A549 (cell line): ENCODE data around the gene VGLL3. TPM values are rescaled to one million over a fixed set of nuclear protein-coding genes. Genes with fewer than 3 reads are reported as not detected.

ENCODE experiments used
- ATAC-seq, 2 experiments: fragments of 200-7000 bp in 1 of 2; fragments of >200 bp in 1 of 2; cut with Nextera tagmentation in 1 of 2; cut with Tn5 transposase in 1 of 2; 3 replicates each; pipeline versions ENCODE4 v1.8.0 to v1.9.1; 2018 to 2020; ENCODE audit warnings: mild to moderate bottlenecking in 1 of 2, moderate library complexity in 1 of 2
- CTCF ChIA-PET: fragments of 300-600 bp; sonication (Branson Sonifier 250); formaldehyde crosslinking; extraction: SDS; loops from one replicate; lab custom pipeline; 2021; ENCODE audit warnings: antibody characterized with exemption, inconsistent platforms; lab: Yijun Ruan, JAX
- POLR2A ChIA-PET: fragments of 350-600 bp; formaldehyde crosslinking; extraction: SDS; loops from one replicate; lab custom pipeline; 2021; ENCODE audit warnings: antibody characterized with exemption, inconsistent platforms; lab: Yijun Ruan, JAX
- DNase-seq, 2 experiments: peaks; one replicate each; pipeline versions ENCODE4 v3.0.0 to v3.0.0-alpha.2; 2011 to 2016; ENCODE audit warnings: low read depth in 1 of 2, low spot score in 1 of 2
- FAIRE-seq: peaks from 2 replicates; lab custom pipeline; 2011; peaks lifted over from hg19 to GRCh38; lab: Jason Lieb, UNC
- H3K27ac ChIP-seq, 2 experiments: fragments of >200 bp; sonication (Bioruptor Twin); formaldehyde crosslinking; 3 replicates each; pipeline ENCODE4 v1.5.1; 2016 to 2017
- H3K4me1 ChIP-seq: fragments of >200 bp; sonication (Bioruptor Twin); formaldehyde crosslinking; 3 replicates; pipeline ENCODE4 v1.6.1; 2016
- H3K4me2 ChIP-seq: fragments of >200 bp; sonication (Bioruptor Twin); formaldehyde crosslinking; 3 replicates; pipeline ENCODE4 v1.6.1; 2016
- H3K4me3 ChIP-seq: fragments of >200 bp; sonication (Bioruptor Twin); formaldehyde crosslinking; 3 replicates; pipeline ENCODE4 v1.5.1; 2016
- H3K9me3 ChIP-seq: fragments of >200 bp; sonication (Bioruptor Twin); formaldehyde crosslinking; 3 replicates; pipeline ENCODE4 v1.6.1; 2016
- ATOH8 ChIP-seq: fragments of 250-450 bp; sonication (Bioruptor Pico); IDR thresholded peaks from 2 replicates; pipeline ENCODE4 v1.5.0; 2020; ENCODE audit warnings: low read depth, mild to moderate bottlenecking, moderate library complexity
- BCL3 ChIP-seq: fragments of >200 bp; sonication (Bioruptor Twin); formaldehyde crosslinking; IDR thresholded peaks from 3 replicates; pipeline ENCODE4 v1.6.1; 2016
- CBX8 ChIP-seq: fragments of 200-600 bp; sonication (generic); IDR thresholded peaks from 2 replicates; pipeline ENCODE4 v1.6.1; 2016
- EHMT2 ChIP-seq: fragments of 200-600 bp; sonication (generic); IDR thresholded peaks from 2 replicates; pipeline ENCODE4 v1.6.1; 2016; ENCODE audit warnings: antibody characterized with exemption, low read depth, mild to moderate bottlenecking, moderate library complexity
- ELK1 ChIP-seq: fragments of 150-350 bp; IDR thresholded peaks from 2 replicates; pipeline ENCODE4 v1.6.1; 2014; ENCODE audit warnings: low read depth, mild to moderate bottlenecking, low read length
- GATA3 ChIP-seq: IDR thresholded peaks from 2 replicates; pipeline ENCODE4 v1.6.1; 2012; ENCODE audit warnings: borderline replicate concordance
- HDAC2 ChIP-seq: fragments of 200-600 bp; sonication (generic); IDR thresholded peaks from 2 replicates; pipeline ENCODE4 v1.6.1; 2016
- HES2 ChIP-seq: fragments of >200 bp; sonication (Bioruptor Twin); formaldehyde crosslinking; IDR thresholded peaks from 2 replicates; pipeline ENCODE4 v1.6.1; 2016
- JUN ChIP-seq, 2 experiments: fragments of >200 bp; sonication (Bioruptor Twin); formaldehyde crosslinking; IDR thresholded peaks; 2 replicates in 1 of 2; 3 replicates in 1 of 2; pipeline ENCODE4 v1.6.1; 2016 to 2017
- JUNB ChIP-seq: fragments of >200 bp; sonication (Bioruptor Twin); formaldehyde crosslinking; IDR thresholded peaks from 2 replicates; pipeline ENCODE4 v1.6.1; 2016
- KDM5A ChIP-seq: fragments of 200-600 bp; sonication (generic); IDR thresholded peaks from 2 replicates; pipeline ENCODE4 v1.6.1; 2016; ENCODE audit warnings: antibody characterized with exemption, mild to moderate bottlenecking
- MAX ChIP-seq: IDR thresholded peaks from 2 replicates; pipeline ENCODE4 v1.6.1; 2012
- MYC ChIP-seq: IDR thresholded peaks from 2 replicates; pipeline ENCODE4 v1.6.1; 2012; ENCODE audit warnings: mild to moderate bottlenecking, inconsistent platforms, low read length, improper control_type of control experiment, borderline replicate concordance
- NR3C1 ChIP-seq: fragments of >200 bp; sonication (Bioruptor Twin); formaldehyde crosslinking; IDR thresholded peaks from 3 replicates; pipeline ENCODE4 v1.6.1; 2017
- PBX3 ChIP-seq: IDR thresholded peaks from 2 replicates; pipeline ENCODE4 v1.6.1; 2012
- PHF8 ChIP-seq: fragments of 200-600 bp; sonication (generic); IDR thresholded peaks from 2 replicates; pipeline ENCODE4 v1.6.1; 2016; ENCODE audit warnings: low read depth, mild to moderate bottlenecking, antibody characterized with exemption, moderate library complexity, borderline replicate concordance
- POLR2AphosphoS2 ChIP-seq: conservative IDR thresholded peaks from 2 replicates; pipeline ENCODE4 v1.6.1; 2012; ENCODE audit warnings: low read length, improper control_type of control experiment, inconsistent platforms
- RNF2 ChIP-seq: fragments of 200-600 bp; sonication (generic); IDR thresholded peaks from 2 replicates; pipeline ENCODE4 v1.6.1; 2016; ENCODE audit warnings: low read depth, mild to moderate bottlenecking, antibody characterized with exemption, moderate library complexity, borderline replicate concordance
- SREBF2 ChIP-seq: fragments of 450-650 bp; IDR thresholded peaks from 2 replicates; pipeline ENCODE4 v1.6.1; 2014; ENCODE audit warnings: mild to moderate bottlenecking, moderate library complexity
- TP53 ChIP-seq: fragments of 250-450 bp; sonication (Bioruptor Pico); IDR thresholded peaks from 2 replicates; pipeline ENCODE4 v1.5.0; 2021; ENCODE audit warnings: mild to moderate bottlenecking, moderate library complexity
- ZNF302 ChIP-seq: fragments of 250-450 bp; sonication (Bioruptor Pico); IDR thresholded peaks from 2 replicates; pipeline ENCODE4 v1.9.0; 2021; ENCODE audit warnings: inconsistent platforms, mild to moderate bottlenecking, moderate library complexity
- ZSCAN20 ChIP-seq: fragments of 250-450 bp; sonication (Bioruptor Pico); IDR thresholded peaks from 2 replicates; pipeline ENCODE4 v1.8.0; 2022; ENCODE audit warnings: mild to moderate bottlenecking, moderate library complexity
- WGBS: methylation state at CpG from one replicate; pipeline ENCODE4 v1.1.6; 2017; ENCODE audit errors: missing lambda C conversion rate; 5-methylcytosine and 5-hydroxymethylcytosine counted together
- polyA plus RNA-seq, 4 experiments: library from polyadenylated mRNA; depleted of rRNA in 3 of 4; stranded (reverse); fragments of >200 nt; fragmentation: RNase III in 1 of 4; extraction: RNeasy Plus Mini Kit Qiagen cat#74134 plus additional on column Dnase treatment in 1 of 4; gene quantifications; 2 replicates in 3 of 4; 3 replicates in 1 of 4; pipeline ENCODE4 v1.2.3, GENCODE V29; 2011 to 2017

The VGLL3 gene
- polyA plus RNA-seq, 2 of the 4 experiments (the other 2 are of a cell fraction): 4.3 to 13.0 TPM

GRCh38 chr3:86958534-86958933, 32.4 kb downstream of the VGLL3 start:
- Histone ChIP-seq H3K27ac (no peak overlapping the region), H3K9me3 (no peaks in the 10 kb centered on the region), H3K4me2 (no peak overlapping the region), H3K4me1 (peaks cover 21% of the 10 kb centered on the region), H3K4me3 (no peak overlapping the region)
- ChIA-PET POLR2A (no interaction called here), CTCF (no interaction called here)
- no peak for TF ChIP-seq PBX3
- TF ChIP-seq ZSCAN20 (CRISPR knock-in tag): no peak
- TF ChIP-seq BCL3: no peak
- TF ChIP-seq RNF2: no peak
- no peak for TF ChIP-seq JUN (IDR thresholded peaks at IDR 0.05)
- no peak for TF ChIP-seq MAX
- no peak for TF ChIP-seq KDM5A
- no peak for TF ChIP-seq HES2
- TF ChIP-seq JUNB: no peak
- TF ChIP-seq NR3C1: no peak
- no peak for TF ChIP-seq GATA3
- no peak for TF ChIP-seq POLR2AphosphoS2
- 50% methylated on average over 1 of the region's 1 CpG for WGBS
- DNase-seq (no peak), FAIRE-seq (no peak), ATAC-seq (no peak; a peak in 1 of 6 replicates)

GRCh38 chr3:86954747-86955146, 36.2 kb downstream of the VGLL3 start:
- POLR2A ChIA-PET: no interaction called here
- CTCF ChIA-PET: interaction anchor here (1.0 kb wide), 1 partner anchor 13 kb away, joined by 3 read pairs; no protein-coding TSS in a partner anchor
- FAIRE-seq (no peak), DNase-seq (no peak), ATAC-seq (no peak)
- TF ChIP-seq MAX (no peak), NR3C1 (no peak), JUN (IDR thresholded peaks at IDR 0.05) (no peak), ELK1 (no peak), PHF8 (no peak), MYC (no peak), ATOH8 (CRISPR knock-in tag) (no peak), SREBF2 (no peak), CBX8 (no peak), HDAC2 (no peak), ZNF302 (CRISPR knock-in tag) (no peak), EHMT2 (no peak), PBX3 (no peak), ZSCAN20 (CRISPR knock-in tag) (no peak), TP53 (no peak)
- no peak overlapping the region for H3K4me2 ChIP-seq
- H3K9me3 ChIP-seq: no peaks in the 10 kb centered on the region
- H3K27ac ChIP-seq: no peak overlapping the region
- H3K4me1 ChIP-seq: peaks cover 27% of the 10 kb centered on the region
- WGBS: 94% methylated on average over 2 of the region's 2 CpGs
- H3K4me3 ChIP-seq: no peak overlapping the region
